Astrocyte (in vitro differentiated cells and primary cell): ENCODE measurements around the gene SND1. TPM values are rescaled to one million over a fixed set of nuclear protein-coding genes. Genes with fewer than 3 reads are reported as not detected.
A peak's percentile ranks its signal among the peaks of the same experiment; 100 is the strongest.

ENCODE experiments used
- DNase-seq: peaks from one replicate; pipeline ENCODE4 v3.0.0-alpha.2; 2010; ENCODE audit warnings: low read depth
- FAIRE-seq: peaks from 2 replicates; lab custom pipeline; 2011; peaks lifted over from hg19 to GRCh38; lab: Jason Lieb, UNC
- H2AFZ ChIP-seq: 2 replicates; pipeline ENCODE4 v1.6.0; 2012; ENCODE audit warnings: low read depth, low read length, inconsistent platforms
- H3K27ac ChIP-seq: 2 replicates; pipeline ENCODE4 v1.5.1; 2011; ENCODE audit warnings: low read depth, low read length, inconsistent platforms
- H3K27me3 ChIP-seq: 2 replicates; pipeline ENCODE4 v1.6.0; 2011; ENCODE audit warnings: low read length, inconsistent platforms; ENCODE audit not compliant: insufficient read depth
- H3K36me3 ChIP-seq: 2 replicates; pipeline ENCODE4 v1.5.1; 2011; ENCODE audit warnings: low read length, inconsistent platforms; ENCODE audit not compliant: insufficient read depth
- H3K4me1 ChIP-seq: 2 replicates; pipeline ENCODE4 v1.5.1; 2011; ENCODE audit warnings: low read length, inconsistent platforms; ENCODE audit not compliant: insufficient read depth
- H3K4me2 ChIP-seq: 2 replicates; pipeline ENCODE4 v1.6.0; 2012; ENCODE audit warnings: low read length, inconsistent platforms
- H3K4me3 ChIP-seq: 2 replicates; pipeline ENCODE4 v1.5.1; 2011; ENCODE audit warnings: low read depth, mild to moderate bottlenecking, low read length, inconsistent platforms; ENCODE audit not compliant: insufficient read depth
- H3K79me2 ChIP-seq: 2 replicates; pipeline ENCODE4 v1.6.0; 2012; ENCODE audit warnings: mild to moderate bottlenecking, low read length, inconsistent platforms; ENCODE audit not compliant: insufficient read depth
- H3K9ac ChIP-seq: 2 replicates; pipeline ENCODE4 v1.6.0; 2012; ENCODE audit warnings: mild to moderate bottlenecking, low read length, inconsistent platforms
- H3K9me3 ChIP-seq: 2 replicates; pipeline ENCODE4 v1.5.1; 2012; ENCODE audit warnings: low read depth, mild to moderate bottlenecking, low read length, inconsistent platforms; ENCODE audit not compliant: insufficient read depth
- H4K20me1 ChIP-seq: 2 replicates; pipeline ENCODE4 v1.6.0; 2012; ENCODE audit warnings: low read length, inconsistent platforms; ENCODE audit not compliant: insufficient read depth
- H3K27ac Mint-ChIP-seq: one replicate; pipeline ENCODE4 v1.8.0; 2021; ENCODE audit warnings: mild to moderate bottlenecking, mixed read lengths; ENCODE audit not compliant: unreplicated experiment
- H3K27me3 Mint-ChIP-seq: one replicate; pipeline ENCODE4 v1.8.0; 2021; ENCODE audit warnings: low read depth, mixed read lengths; ENCODE audit not compliant: unreplicated experiment
- H3K36me3 Mint-ChIP-seq: one replicate; pipeline ENCODE4 v1.8.0; 2021; ENCODE audit warnings: low read depth, mixed read lengths; ENCODE audit not compliant: unreplicated experiment
- H3K4me1 Mint-ChIP-seq: one replicate; pipeline ENCODE4 v1.8.0; 2021; ENCODE audit warnings: low read depth, mixed read lengths; ENCODE audit not compliant: unreplicated experiment
- H3K4me3 Mint-ChIP-seq: one replicate; pipeline ENCODE4 v1.8.0; 2021; ENCODE audit warnings: mild to moderate bottlenecking, moderate library complexity, mixed read lengths; ENCODE audit not compliant: unreplicated experiment
- H3K9me3 Mint-ChIP-seq: one replicate; pipeline ENCODE4 v1.8.0; 2021; ENCODE audit warnings: mild to moderate bottlenecking, mixed read lengths; ENCODE audit not compliant: unreplicated experiment
- EZH2 ChIP-seq: IDR thresholded peaks from 2 replicates; pipeline ENCODE4 v1.6.1; 2012; ENCODE audit warnings: mild to moderate bottlenecking, low read length, inconsistent platforms; ENCODE audit not compliant: insufficient read depth
- total RNA-seq: library from RNA; stranded (reverse); gene quantifications from 2 replicates; pipeline ENCODE4 v1.2.1, GENCODE V29; 2021
- TF ChIP-seq, protein P1 (sequence below): IDR thresholded peaks from 2 replicates; pipeline ENCODE4 v1.5.1; 2011; ENCODE audit warnings: low read depth, mild to moderate bottlenecking, inconsistent platforms, low read length, moderate library complexity; ENCODE audit not compliant: insufficient read depth

SND1 gene
- total RNA-seq, 1 donor from 2014 or later, result 267 TPM

DNA sequence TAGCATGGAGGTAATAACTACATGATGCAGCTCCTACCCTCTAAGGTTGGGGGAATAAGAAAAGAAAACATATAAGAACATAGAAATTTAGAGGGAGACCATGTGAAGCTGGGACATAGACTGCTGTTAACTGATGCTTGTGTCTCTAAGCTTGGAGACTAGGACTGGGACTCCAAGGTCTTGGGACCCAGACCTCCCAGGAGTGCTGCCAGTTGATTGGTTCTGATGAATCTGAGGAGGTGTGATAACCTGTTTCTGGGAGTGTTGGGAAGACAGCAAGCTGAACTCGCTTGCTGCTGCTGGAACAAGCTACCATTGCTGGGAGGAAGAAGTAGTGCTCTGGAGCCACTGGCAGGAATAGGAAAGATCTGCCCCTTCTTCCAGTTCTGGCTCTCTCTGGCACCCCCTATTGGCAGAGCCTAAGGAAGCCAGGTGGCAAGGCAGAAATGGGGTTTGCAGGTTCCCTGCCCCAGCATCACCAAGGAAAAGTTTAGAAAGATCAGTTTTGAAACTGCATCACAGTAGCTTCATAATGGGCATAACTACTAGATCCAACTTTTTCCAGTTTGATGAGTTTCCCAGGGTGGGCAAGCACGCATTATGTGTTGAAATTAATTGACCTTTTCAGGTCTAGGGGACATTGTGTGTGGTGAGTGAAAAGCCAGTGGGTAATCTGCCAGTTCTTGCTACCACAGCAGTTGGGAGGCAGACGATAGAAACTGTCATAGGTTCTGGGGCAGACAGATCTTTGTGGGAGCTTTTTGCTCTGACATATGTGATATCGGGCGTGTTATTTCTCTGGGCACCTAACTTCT is 140.7 kb downstream of the SND1 start:
- H2AFZ ChIP-seq, result no peak overlapping the region
- H3K27me3 ChIP-seq, result no peaks in the 10 kb centered on the region
- Mint-ChIP-seq H3K4me3 (no peak overlapping the region), H3K27ac (no peak overlapping the region), H3K36me3 (peaks cover 6% of the 10 kb centered on the region), H3K4me1 (peaks cover 64% of the 10 kb centered on the region), H3K9me3 (no peaks in the 10 kb centered on the region), H3K27me3 (no peaks in the 10 kb centered on the region)
- no peak for DNase-seq
- no peak overlapping the region for H3K4me3 ChIP-seq
- no peak overlapping the region for H3K27ac ChIP-seq
- FAIRE-seq, result no peak
- H3K9me3 ChIP-seq, result no peaks in the 10 kb centered on the region
- H3K9ac ChIP-seq, result no peak overlapping the region
- peaks cover 87% of the 10 kb centered on the region for H3K79me2 ChIP-seq
- no peaks in the 10 kb centered on the region for H3K36me3 ChIP-seq
- H3K4me2 ChIP-seq, result no peak overlapping the region
- TF ChIP-seq, protein P1, sequence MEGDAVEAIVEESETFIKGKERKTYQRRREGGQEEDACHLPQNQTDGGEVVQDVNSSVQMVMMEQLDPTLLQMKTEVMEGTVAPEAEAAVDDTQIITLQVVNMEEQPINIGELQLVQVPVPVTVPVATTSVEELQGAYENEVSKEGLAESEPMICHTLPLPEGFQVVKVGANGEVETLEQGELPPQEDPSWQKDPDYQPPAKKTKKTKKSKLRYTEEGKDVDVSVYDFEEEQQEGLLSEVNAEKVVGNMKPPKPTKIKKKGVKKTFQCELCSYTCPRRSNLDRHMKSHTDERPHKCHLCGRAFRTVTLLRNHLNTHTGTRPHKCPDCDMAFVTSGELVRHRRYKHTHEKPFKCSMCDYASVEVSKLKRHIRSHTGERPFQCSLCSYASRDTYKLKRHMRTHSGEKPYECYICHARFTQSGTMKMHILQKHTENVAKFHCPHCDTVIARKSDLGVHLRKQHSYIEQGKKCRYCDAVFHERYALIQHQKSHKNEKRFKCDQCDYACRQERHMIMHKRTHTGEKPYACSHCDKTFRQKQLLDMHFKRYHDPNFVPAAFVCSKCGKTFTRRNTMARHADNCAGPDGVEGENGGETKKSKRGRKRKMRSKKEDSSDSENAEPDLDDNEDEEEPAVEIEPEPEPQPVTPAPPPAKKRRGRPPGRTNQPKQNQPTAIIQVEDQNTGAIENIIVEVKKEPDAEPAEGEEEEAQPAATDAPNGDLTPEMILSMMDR, result peak; percentile 10
- no peak for TF ChIP-seq EZH2
- H3K4me1 ChIP-seq, result no peaks in the 10 kb centered on the region
- peaks cover 89% of the 10 kb centered on the region for H4K20me1 ChIP-seq

DNA sequence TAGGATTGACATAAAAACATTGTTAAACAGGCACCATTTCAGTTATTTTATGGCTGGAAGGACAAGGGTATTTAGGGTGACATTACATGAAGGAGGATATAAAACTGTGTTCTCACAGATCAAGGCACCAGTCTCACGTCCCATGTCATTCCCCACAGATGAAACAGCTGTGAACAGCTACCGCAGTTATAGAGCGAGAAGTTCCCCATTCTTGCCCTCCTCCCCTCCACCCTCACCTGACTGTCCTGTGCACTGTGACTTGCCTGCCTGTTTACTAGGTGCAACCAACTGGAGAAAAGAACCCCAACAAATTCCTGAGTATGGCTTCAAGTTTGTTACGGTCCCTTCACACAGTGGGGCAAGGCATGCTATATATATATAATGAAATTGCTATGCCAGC is 141.6 kb downstream of the SND1 start:
- peaks cover 92% of the 10 kb centered on the region for H4K20me1 ChIP-seq

More for the DNA sequence above, 141.6 kb downstream of the SND1 start:
- Histone ChIP-seq H3K9ac (no peak overlapping the region), H2AFZ (no peak overlapping the region), H3K4me2 (no peak overlapping the region), H3K4me1 (no peaks in the 10 kb centered on the region), H3K9me3 (no peaks in the 10 kb centered on the region), H3K27ac (no peak overlapping the region), H3K4me3 (no peak overlapping the region), H3K27me3 (no peaks in the 10 kb centered on the region), H3K79me2 (peaks cover 87% of the 10 kb centered on the region), H3K36me3 (no peaks in the 10 kb centered on the region)
- FAIRE-seq, result no peak
- Mint-ChIP-seq H3K36me3 (peaks cover 7% of the 10 kb centered on the region), H3K4me1 (peaks cover 64% of the 10 kb centered on the region), H3K27ac (no peak overlapping the region), H3K9me3 (no peaks in the 10 kb centered on the region), H3K27me3 (no peaks in the 10 kb centered on the region), H3K4me3 (no peak overlapping the region)
- no peak for TF ChIP-seq EZH2
- TF ChIP-seq, protein P1, result no peak
- DNase-seq, result no peak
